Measurements from ENCODE around the gene TGM6. TPM values are rescaled to one million over a fixed set of nuclear protein-coding genes. Genes with fewer than 3 reads are reported as not detected.

TGM6 gene
- total and polyA plus RNA-seq, 8 donors, result not detected

GRCh38 chr20:2430538-2430937 is 49.8 kb downstream of the TGM6 start:
- DNase-seq, result no peak
- Histone ChIP-seq H3K9me3 (no peaks in the 10 kb centered on the region), H3K36me3 (no peaks in the 10 kb centered on the region), H3K27me3 (peaks cover 0 to 12% (median 4%) of the 10 kb centered on the region in 3 donors), H3K4me1 (no peaks in the 10 kb centered on the region), H3K4me3 (no peak overlapping the region), H3K27ac (no peak overlapping the region)
- 74 to 86% (median 78%) methylated on average over 4 of the region's 4 CpGs for WGBS, 5 donors
- TF ChIP-seq EP300 (IDR thresholded peaks at IDR 0.05), result no peak
- TF ChIP-seq CTCF (IDR thresholded peaks at IDR 0.05), result no peak
- TF ChIP-seq POLR2AphosphoS5 (IDR thresholded peaks at IDR 0.05), result no peak
- TF ChIP-seq POLR2A (IDR thresholded peaks at IDR 0.05), result no peak
- intact Hi-C loops (cut with DNase I; ENCODE audit: low total_unique reads), result no loop called here

GRCh38 chr20:2431185-2431584 is 50.5 kb downstream of the TGM6 start:
- H3K4me3 ChIP-seq, result no peak overlapping the region
- no peak for DNase-seq
- peaks cover 0 to 12% (median 4%) of the 10 kb centered on the region in 3 donors for H3K27me3 ChIP-seq
- H3K9me3 ChIP-seq, result no peaks in the 10 kb centered on the region
- H3K36me3 ChIP-seq, result no peaks in the 10 kb centered on the region
- no peaks in the 10 kb centered on the region for H3K4me1 ChIP-seq
- 21 to 48% (median 31%) methylated on average over 1 of the region's 1 CpG for WGBS, 5 donors
- intact Hi-C loops (cut with DNase I; ENCODE audit: low total_unique reads), result no loop called here
- TF ChIP-seq EP300 (IDR thresholded peaks at IDR 0.05), result no peak
- no peak for TF ChIP-seq POLR2A (IDR thresholded peaks at IDR 0.05)
- no peak for TF ChIP-seq CTCF (IDR thresholded peaks at IDR 0.05)
- no peak for TF ChIP-seq POLR2AphosphoS5 (IDR thresholded peaks at IDR 0.05)
- no peak overlapping the region for H3K27ac ChIP-seq

GRCh38 chr20:2446845-2447244 is 66.1 kb downstream of the TGM6 start:
- Histone ChIP-seq H3K27me3 (no peaks in the 10 kb centered on the region), H3K27ac (no peak overlapping the region), H3K4me3 (no peak overlapping the region), H3K9me3 (peaks cover 0 to 4% (median 0%) of the 10 kb centered on the region in 4 donors), H3K36me3 (no peaks in the 10 kb centered on the region), H3K4me1 (no peaks in the 10 kb centered on the region)
- peak in 1 of 2 donors; percentile 7 for DNase-seq
- no peak for TF ChIP-seq POLR2A (IDR thresholded peaks at IDR 0.05)
- WGBS, 5 donors, result 54 to 66% (median 64%) methylated on average over 4 of the region's 4 CpGs
- intact Hi-C loops (cut with DNase I; ENCODE audit: low total_unique reads), result no loop called here

- H3K9me3 ChIP-seq, result peaks cover 0 to 4% (median 0%) of the 10 kb centered on the region in 4 donors
- no peaks in the 10 kb centered on the region for H3K36me3 ChIP-seq
- 83 to 100% (median 89%) methylated on average over 1 of the region's 1 CpG for WGBS, 5 donors
- H3K27me3 ChIP-seq, result no peaks in the 10 kb centered on the region
- no peak overlapping the region for H3K27ac ChIP-seq
- intact Hi-C loops (cut with DNase I; ENCODE audit: low total_unique reads), result no loop called here
- no peak overlapping the region for H3K4me3 ChIP-seq
- no peak for DNase-seq
- no peaks in the 10 kb centered on the region for H3K4me1 ChIP-seq
- no peak for TF ChIP-seq POLR2AphosphoS5 (IDR thresholded peaks at IDR 0.05)
- TF ChIP-seq EP300 (IDR thresholded peaks at IDR 0.05), result no peak
- no peak for TF ChIP-seq CTCF (IDR thresholded peaks at IDR 0.05)
- TF ChIP-seq POLR2A (IDR thresholded peaks at IDR 0.05), result no peak
Measured at GRCh38 chr20:2449386-2449785, 68.7 kb downstream of the TGM6 start.

GRCh38 chr20:2451422-2451821 is 70.7 kb downstream of the TGM6 start:
- DNase-seq, result no peak
- Histone ChIP-seq H3K9me3 (peaks cover 0 to 4% (median 0%) of the 10 kb centered on the region in 4 donors), H3K27me3 (no peaks in the 10 kb centered on the region), H3K27ac (no peak overlapping the region), H3K4me3 (no peak overlapping the region), H3K4me1 (peaks cover 0 to 6% (median 3%) of the 10 kb centered on the region in 4 donors), H3K36me3 (no peaks in the 10 kb centered on the region)
- intact Hi-C loops (cut with DNase I; ENCODE audit: low total_unique reads), result loop anchor here (10.0 kb wide), 1 partner anchor 247 kb away; no protein-coding TSS in a partner anchor
- TF ChIP-seq EP300 (IDR thresholded peaks at IDR 0.05) (no peak), CTCF (IDR thresholded peaks at IDR 0.05) (no peak), POLR2A (IDR thresholded peaks at IDR 0.05) (no peak), POLR2AphosphoS5 (IDR thresholded peaks at IDR 0.05) (no peak)
- 61 to 75% (median 65%) methylated on average over 5 of the region's 5 CpGs for WGBS, 5 donors

Measured in stomach (tissue), 9 donors.